22Rv1 (cell line): ENCODE measurements around the gene CALM3.

Experiments
- CTCF ChIP-seq: fragments of 450-650 bp; IDR thresholded peaks from 2 replicates; pipeline ENCODE4 v1.5.1; 2017; ENCODE audit warnings: mild to moderate bottlenecking
- ZFX ChIP-seq: fragments of 450-650 bp; IDR thresholded peaks from 2 replicates; pipeline ENCODE4 v1.6.1; 2017; ENCODE audit warnings: antibody characterized with exemption, borderline replicate concordance

GRCh38 chr19:46611776-46612175 is 10.6 kb downstream of the CALM3 start:
- TF ChIP-seq CTCF (no peak), ZFX (no peak)
